ENCODE data around the gene RAB11FIP4. TPM values are rescaled to one million over a fixed set of nuclear protein-coding genes. Genes with fewer than 3 reads are reported as not detected.

The RAB11FIP4 gene
- total and polyA plus RNA-seq, 2 experiments from 2014 or later, result 8.8 to 23.4 TPM

DNA sequence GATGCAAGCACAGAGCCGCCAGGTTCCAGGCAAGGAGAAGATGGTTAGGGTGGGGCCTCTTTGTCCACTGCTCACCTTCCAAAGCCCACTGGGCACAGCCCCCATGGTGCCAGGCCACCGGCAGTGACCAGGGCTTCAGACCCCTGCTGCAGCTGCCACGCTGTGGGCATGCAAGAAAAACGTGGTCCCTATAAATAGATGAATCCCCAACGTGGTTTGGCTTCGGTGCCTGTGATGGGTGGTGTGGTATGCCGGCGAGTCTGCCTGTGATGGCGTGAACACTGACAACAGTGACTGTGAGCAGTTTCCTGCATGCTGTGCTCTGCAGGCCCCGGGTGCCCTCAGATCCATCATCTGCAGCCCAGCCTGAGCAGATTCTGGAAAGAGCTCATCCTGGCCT lies 36.6 kb downstream of the RAB11FIP4 start:
- H3K36me3 ChIP-seq, result no peaks in the 10 kb centered on the region
- H3K4me1 ChIP-seq (ENCODE audit: low read depth), result peaks cover 9% of the 10 kb centered on the region
- TF ChIP-seq, protein P1, sequence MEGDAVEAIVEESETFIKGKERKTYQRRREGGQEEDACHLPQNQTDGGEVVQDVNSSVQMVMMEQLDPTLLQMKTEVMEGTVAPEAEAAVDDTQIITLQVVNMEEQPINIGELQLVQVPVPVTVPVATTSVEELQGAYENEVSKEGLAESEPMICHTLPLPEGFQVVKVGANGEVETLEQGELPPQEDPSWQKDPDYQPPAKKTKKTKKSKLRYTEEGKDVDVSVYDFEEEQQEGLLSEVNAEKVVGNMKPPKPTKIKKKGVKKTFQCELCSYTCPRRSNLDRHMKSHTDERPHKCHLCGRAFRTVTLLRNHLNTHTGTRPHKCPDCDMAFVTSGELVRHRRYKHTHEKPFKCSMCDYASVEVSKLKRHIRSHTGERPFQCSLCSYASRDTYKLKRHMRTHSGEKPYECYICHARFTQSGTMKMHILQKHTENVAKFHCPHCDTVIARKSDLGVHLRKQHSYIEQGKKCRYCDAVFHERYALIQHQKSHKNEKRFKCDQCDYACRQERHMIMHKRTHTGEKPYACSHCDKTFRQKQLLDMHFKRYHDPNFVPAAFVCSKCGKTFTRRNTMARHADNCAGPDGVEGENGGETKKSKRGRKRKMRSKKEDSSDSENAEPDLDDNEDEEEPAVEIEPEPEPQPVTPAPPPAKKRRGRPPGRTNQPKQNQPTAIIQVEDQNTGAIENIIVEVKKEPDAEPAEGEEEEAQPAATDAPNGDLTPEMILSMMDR (IDR thresholded peaks at IDR 0.05; ENCODE audit: low read depth, low read length), result no peak
- H3K27me3 ChIP-seq, result no peaks in the 10 kb centered on the region
- no peak overlapping the region for H3K27ac ChIP-seq
- no peak overlapping the region for H3K4me3 ChIP-seq
- DNase-seq (ENCODE audit: low read depth in 1 of 2, low spot score in 1 of 2), result no peak
- no peaks in the 10 kb centered on the region for H3K9me3 ChIP-seq (ENCODE audit: low read depth)

DNA sequence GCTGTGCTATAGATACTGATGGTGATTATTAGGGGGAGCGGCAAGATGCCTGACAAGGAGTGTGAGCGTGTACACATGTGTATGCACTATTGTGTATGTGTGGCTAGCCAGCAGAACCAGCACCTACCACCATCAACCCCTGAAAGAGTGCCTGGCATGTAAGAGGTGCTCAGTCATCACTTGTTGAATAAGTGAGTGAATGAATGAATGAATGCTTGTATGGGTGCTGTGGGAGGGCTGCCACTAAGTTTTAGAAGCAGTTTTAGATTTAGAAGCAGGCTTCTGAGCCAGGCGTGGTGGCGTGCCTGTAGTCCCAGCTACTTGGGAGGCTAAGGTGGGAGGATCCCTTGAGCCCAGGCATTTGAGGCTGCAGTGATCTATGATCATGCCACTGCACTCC lies 37.0 kb downstream of the RAB11FIP4 start:
- Histone ChIP-seq H3K4me3 (no peak overlapping the region), H3K36me3 (no peaks in the 10 kb centered on the region), H3K9me3 (ENCODE audit: low read depth) (no peaks in the 10 kb centered on the region), H3K27me3 (no peaks in the 10 kb centered on the region), H3K4me1 (ENCODE audit: low read depth) (peaks cover 9% of the 10 kb centered on the region), H3K27ac (no peak overlapping the region)
- no peak for DNase-seq (ENCODE audit: low read depth in 1 of 2, low spot score in 1 of 2)
- TF ChIP-seq, protein P1 (IDR thresholded peaks at IDR 0.05; ENCODE audit: low read depth, low read length), result no peak

DNA sequence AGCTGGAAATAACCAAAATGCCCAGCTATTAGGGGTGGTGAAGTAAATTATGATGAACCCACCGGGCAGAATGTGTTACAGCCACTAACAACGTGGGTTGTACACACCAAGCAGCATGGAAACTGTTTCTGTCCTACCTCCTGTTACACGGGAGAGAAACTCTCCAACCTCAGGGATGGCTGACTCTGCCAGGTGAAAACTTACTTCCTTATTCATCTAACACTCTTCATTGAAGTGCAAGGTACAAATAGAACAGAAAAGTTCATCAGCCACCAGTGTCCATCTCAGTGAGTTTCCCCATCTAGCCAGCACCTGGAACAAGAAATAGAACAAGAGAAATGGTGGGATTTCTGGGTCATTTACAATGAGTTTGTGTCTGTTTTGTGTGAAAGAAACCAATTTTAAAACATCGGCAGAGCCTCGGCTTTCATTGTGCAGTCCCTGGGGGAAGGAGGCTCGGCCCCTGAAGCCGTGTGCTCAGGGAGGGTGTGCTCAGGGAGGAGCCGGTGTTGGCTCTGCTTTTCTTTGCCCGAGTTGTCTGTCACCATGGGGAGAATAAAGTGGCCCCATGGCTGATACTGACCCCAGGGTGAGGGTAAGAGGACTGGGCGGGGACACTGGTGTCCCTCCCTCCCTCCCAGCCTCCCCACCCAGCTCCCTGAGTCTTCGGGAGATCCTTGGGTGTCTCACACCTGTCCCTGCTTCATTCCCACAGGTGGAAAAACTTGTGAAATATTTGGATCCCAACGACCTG lies 39.8 kb downstream of the RAB11FIP4 start:
- no peaks in the 10 kb centered on the region for H3K4me1 ChIP-seq (ENCODE audit: low read depth)
- no peaks in the 10 kb centered on the region for H3K27me3 ChIP-seq
- TF ChIP-seq, protein P1 (IDR thresholded peaks at IDR 0.05; ENCODE audit: low read depth, low read length), result no peak
- no peaks in the 10 kb centered on the region for H3K9me3 ChIP-seq (ENCODE audit: low read depth)
- H3K4me3 ChIP-seq, result no peak overlapping the region
- no peak overlapping the region for H3K27ac ChIP-seq
- DNase-seq (ENCODE audit: low read depth in 1 of 2, low spot score in 1 of 2), result no peak
- H3K36me3 ChIP-seq, result no peaks in the 10 kb centered on the region

DNA sequence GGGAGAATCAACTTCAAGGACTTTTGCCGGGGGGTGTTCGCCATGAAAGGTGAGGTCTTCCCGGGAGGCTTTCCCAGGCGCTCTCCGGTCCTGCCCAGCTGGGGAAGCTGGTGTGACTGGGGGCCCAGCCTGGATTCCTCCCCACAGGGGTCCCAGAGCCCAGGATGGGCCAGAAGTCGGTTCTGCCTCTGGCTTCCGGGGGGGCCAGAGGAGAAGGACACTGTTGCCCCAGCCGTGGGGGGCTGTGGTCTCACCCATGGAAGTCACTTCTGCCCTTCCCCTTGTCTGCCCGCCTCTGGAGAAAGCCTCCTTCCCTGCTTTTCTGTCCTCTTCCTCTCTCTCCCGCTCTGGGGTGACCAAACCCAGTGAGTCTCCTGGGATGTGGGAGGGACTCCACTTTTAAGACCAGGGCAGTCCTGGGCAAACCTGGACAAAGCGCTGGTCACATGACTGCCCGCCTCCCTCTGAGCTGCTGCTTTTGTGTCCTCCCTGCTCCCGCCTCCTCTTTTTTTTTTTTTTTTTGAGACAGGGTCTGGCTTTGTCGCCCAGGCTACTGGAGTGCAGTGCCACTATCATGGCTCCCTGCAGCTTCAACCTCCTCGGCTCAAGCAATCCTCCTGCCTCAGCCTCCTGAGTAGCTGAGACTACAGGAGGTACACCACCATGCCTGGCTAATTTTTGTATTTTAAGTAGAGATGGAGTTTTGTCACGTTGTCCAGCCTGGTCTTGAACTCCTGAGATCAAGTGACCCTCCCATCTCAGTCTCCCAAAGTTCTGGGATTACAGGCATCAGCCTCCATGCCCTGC lies 40.6 kb downstream of the RAB11FIP4 start:
- Histone ChIP-seq H3K4me3 (no peak overlapping the region), H3K36me3 (no peaks in the 10 kb centered on the region), H3K9me3 (ENCODE audit: low read depth) (no peaks in the 10 kb centered on the region), H3K4me1 (ENCODE audit: low read depth) (no peaks in the 10 kb centered on the region), H3K27ac (no peak overlapping the region), H3K27me3 (no peaks in the 10 kb centered on the region)
- DNase-seq (ENCODE audit: low read depth in 1 of 2, low spot score in 1 of 2), result no peak
- TF ChIP-seq, protein P1 (IDR thresholded peaks at IDR 0.05; ENCODE audit: low read depth, low read length), result no peak

DNA sequence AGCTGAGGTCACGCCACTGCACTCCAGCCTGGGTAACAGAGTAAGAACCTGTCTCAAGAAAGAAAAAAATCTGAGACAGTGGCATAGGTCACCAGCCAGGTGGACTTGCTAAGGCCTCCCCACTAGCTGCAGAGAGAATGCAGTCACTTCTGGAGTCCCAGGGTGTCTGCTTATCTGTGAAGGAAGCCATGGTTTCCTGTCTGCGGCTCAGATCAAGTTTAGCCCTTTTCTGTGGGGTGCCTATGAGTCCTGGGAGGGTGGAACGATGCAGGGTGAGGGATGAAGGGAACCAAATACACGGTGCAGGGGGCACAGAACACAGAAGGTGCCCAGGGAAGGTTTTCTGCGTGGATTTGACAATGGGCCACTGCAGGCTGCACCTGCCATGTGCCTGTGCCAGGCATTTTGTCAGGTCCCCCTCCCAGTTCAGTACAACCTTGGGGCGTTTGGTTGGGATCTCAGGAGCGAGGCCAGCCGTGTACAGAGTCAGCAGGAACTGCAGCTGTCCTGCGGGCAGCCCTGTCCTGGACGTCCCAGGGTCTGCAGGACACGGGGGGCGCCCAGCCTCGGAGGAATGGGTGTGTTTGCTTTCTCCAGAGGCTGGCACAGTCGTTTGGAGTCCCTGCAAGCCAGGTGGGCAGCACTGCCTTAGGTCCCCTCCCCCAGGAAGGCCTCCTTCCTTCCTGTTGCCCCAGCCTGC lies 41.8 kb downstream of the RAB11FIP4 start:
- no peaks in the 10 kb centered on the region for H3K9me3 ChIP-seq (ENCODE audit: low read depth)
- TF ChIP-seq, protein P1 (IDR thresholded peaks at IDR 0.05; ENCODE audit: low read depth, low read length), result no peak
- no peaks in the 10 kb centered on the region for H3K27me3 ChIP-seq
- H3K4me3 ChIP-seq, result no peak overlapping the region
- H3K36me3 ChIP-seq, result no peaks in the 10 kb centered on the region
- H3K27ac ChIP-seq, result no peak overlapping the region
- no peak for DNase-seq (ENCODE audit: low read depth in 1 of 2, low spot score in 1 of 2)
- H3K4me1 ChIP-seq (ENCODE audit: low read depth), result no peaks in the 10 kb centered on the region

Data from cardiac muscle cell (in vitro differentiated cells and primary cell).